H9 (cell line): ENCODE data around the gene PLA2R1. TPM values are rescaled to one million over a fixed set of nuclear protein-coding genes. Genes with fewer than 3 reads are reported as not detected.

ENCODE experiments used
- DNase-seq: peaks from one replicate; pipeline ENCODE4 v3.0.0-alpha.2; 2017
- H2AFZ ChIP-seq: one replicate; pipeline ENCODE4 v1.6.1; 2013; ENCODE audit warnings: mild to moderate bottlenecking, low read length, control low read depth, moderate library complexity
- H2AK5ac ChIP-seq: 2 replicates; pipeline ENCODE4 v1.6.1; 2013; ENCODE audit warnings: low read length, control low read depth, mixed read lengths; ENCODE audit not compliant: insufficient read length
- H2BK120ac ChIP-seq: one replicate; pipeline ENCODE4 v1.6.1; 2013; ENCODE audit warnings: low read depth, mild to moderate bottlenecking, low read length, control low read depth, inconsistent platforms; ENCODE audit not compliant: poor library complexity, severe bottlenecking
- H2BK12ac ChIP-seq: 2 replicates; pipeline ENCODE4 v1.6.1; 2013; ENCODE audit warnings: low read length, control low read depth, mixed read lengths, low read depth; ENCODE audit not compliant: insufficient read length
- H2BK15ac ChIP-seq: 2 replicates; pipeline ENCODE4 v1.6.1; 2013; ENCODE audit warnings: low read depth, low read length, control low read depth
- H2BK20ac ChIP-seq: one replicate; pipeline ENCODE4 v1.6.1; 2013; ENCODE audit warnings: low read depth, mild to moderate bottlenecking, low read length, control low read depth, inconsistent platforms; ENCODE audit not compliant: poor library complexity, severe bottlenecking
- H2BK5ac ChIP-seq: 2 replicates; pipeline ENCODE4 v1.6.1; 2013; ENCODE audit warnings: low read length, control low read depth, mixed read lengths; ENCODE audit not compliant: insufficient read length
- H3K14ac ChIP-seq: 2 replicates; pipeline ENCODE4 v1.6.1; 2013; ENCODE audit warnings: low read length, control low read depth; ENCODE audit not compliant: insufficient read depth
- H3K18ac ChIP-seq: 2 replicates; pipeline ENCODE4 v1.6.1; 2013; ENCODE audit warnings: low read depth, mild to moderate bottlenecking, mixed read lengths, low read length, control low read depth; ENCODE audit not compliant: insufficient read length
- H3K23ac ChIP-seq: 2 replicates; pipeline ENCODE4 v1.6.1; 2013; ENCODE audit warnings: low read length, control low read depth, mixed read lengths, low read depth; ENCODE audit not compliant: insufficient read length
- H3K23me2 ChIP-seq: 2 replicates; pipeline ENCODE4 v1.6.1; 2013; ENCODE audit warnings: low read depth, mild to moderate bottlenecking, mixed read lengths, low read length, control low read depth; ENCODE audit not compliant: insufficient read length, poor library complexity, severe bottlenecking
- H3K27ac ChIP-seq: 2 replicates; pipeline ENCODE4 v1.5.1; 2013; ENCODE audit warnings: low read length, control low read depth, mixed read lengths, low read depth; ENCODE audit not compliant: insufficient read length
- H3K27me3 ChIP-seq: 2 replicates; pipeline ENCODE4 v1.6.1; 2013; ENCODE audit warnings: low read length, control low read depth, inconsistent platforms; ENCODE audit not compliant: insufficient read depth
- H3K4ac ChIP-seq: 2 replicates; pipeline ENCODE4 v1.6.1; 2013; ENCODE audit warnings: low read depth, mild to moderate bottlenecking, control low read depth, inconsistent platforms, low read length, moderate library complexity
- H3K4me1 ChIP-seq: 2 replicates; pipeline ENCODE4 v1.6.1; 2013; ENCODE audit warnings: low read length, control low read depth, inconsistent platforms; ENCODE audit not compliant: insufficient read depth
- H3K4me2 ChIP-seq: 2 replicates; pipeline ENCODE4 v1.6.1; 2013; ENCODE audit warnings: low read length, control low read depth, mixed read lengths; ENCODE audit not compliant: insufficient read length, insufficient read depth
- H3K56ac ChIP-seq: 2 replicates; pipeline ENCODE4 v1.6.1; 2013; ENCODE audit warnings: low read depth, mild to moderate bottlenecking, mixed read lengths, low read length, control low read depth; ENCODE audit not compliant: insufficient read length
- H3K79me1 ChIP-seq: 2 replicates; pipeline ENCODE4 v1.6.1; 2013; ENCODE audit warnings: low read depth, mild to moderate bottlenecking, moderate library complexity, low read length, control low read depth, inconsistent platforms; ENCODE audit not compliant: insufficient read depth, poor library complexity, severe bottlenecking
- H3K79me2 ChIP-seq: 2 replicates; pipeline ENCODE4 v1.6.1; 2013; ENCODE audit warnings: low read length, control low read depth, inconsistent platforms; ENCODE audit not compliant: insufficient read depth
- H3K9ac ChIP-seq: 2 replicates; pipeline ENCODE4 v1.6.1; 2013; ENCODE audit warnings: low read length, control low read depth, mixed read lengths; ENCODE audit not compliant: insufficient read length; ENCODE audit errors: extremely low read depth
- H3K9me3 ChIP-seq: one replicate; pipeline ENCODE4 v1.6.1; 2013; ENCODE audit warnings: low read depth, low read length, inconsistent platforms; ENCODE audit not compliant: control insufficient read depth
- H3T11ph ChIP-seq: one replicate; pipeline ENCODE4 v1.6.1; 2013; ENCODE audit warnings: mild to moderate bottlenecking, low read length, control low read depth, inconsistent platforms
- H4K20me1 ChIP-seq: one replicate; pipeline ENCODE4 v1.6.1; 2013; ENCODE audit not compliant: control insufficient read depth, insufficient read length, insufficient read depth
- H4K5ac ChIP-seq: 2 replicates; pipeline ENCODE4 v1.6.1; 2013; ENCODE audit warnings: low read depth, mild to moderate bottlenecking, mixed read lengths, low read length, control low read depth; ENCODE audit not compliant: insufficient read length
- H4K8ac ChIP-seq: replicated peaks from 2 replicates; pipeline ENCODE4 v1.6.1; 2013; ENCODE audit warnings: low read length, control low read depth, mixed read lengths, low read depth; ENCODE audit not compliant: insufficient read length
- H4K91ac ChIP-seq: 2 replicates; pipeline ENCODE4 v1.6.1; 2013; ENCODE audit warnings: low read depth, mild to moderate bottlenecking, moderate library complexity, mixed read lengths, low read length, control low read depth; ENCODE audit not compliant: insufficient read length
- H3K27ac Mint-ChIP-seq, 3 experiments: 2 replicates in 2 of 3; 3 replicates in 1 of 3; pipeline ENCODE4 v1.8.0; 2020 to 2021; ENCODE audit warnings: mixed read lengths in 3 of 3, mild to moderate bottlenecking in 1 of 3, moderate library complexity in 1 of 3
- H3K27me3 Mint-ChIP-seq: 2 replicates; pipeline ENCODE4 v1.8.0; 2021; ENCODE audit warnings: low read depth, mild to moderate bottlenecking, moderate library complexity, mixed read lengths
- H3K36me3 Mint-ChIP-seq, 3 experiments: 2 replicates in 2 of 3; 3 replicates in 1 of 3; pipeline ENCODE4 v1.8.0; 2020 to 2021; ENCODE audit warnings: low read depth in 3 of 3, mixed read lengths in 3 of 3; ENCODE audit not compliant: insufficient read depth in 1 of 3
- H3K4me1 Mint-ChIP-seq, 2 experiments: 2 replicates each; pipeline ENCODE4 v1.8.0; 2020; ENCODE audit warnings: mixed read lengths in 2 of 2
- H3K4me3 Mint-ChIP-seq, 2 experiments: 2 replicates in 1 of 2; 3 replicates in 1 of 2; pipeline ENCODE4 v1.8.0; 2020 to 2021; ENCODE audit warnings: mild to moderate bottlenecking in 2 of 2, mixed read lengths in 2 of 2, moderate library complexity in 1 of 2
- H3K9me3 Mint-ChIP-seq, 2 experiments: 2 replicates in 1 of 2; 3 replicates in 1 of 2; pipeline ENCODE4 v1.8.0; 2020; ENCODE audit warnings: mild to moderate bottlenecking in 2 of 2, mixed read lengths in 2 of 2, moderate library complexity in 1 of 2
- CTCF ChIP-seq: fragments of 200-600 bp; sonication (generic); conservative IDR thresholded peaks from 3 replicates; pipeline ENCODE4 v1.8.0; 2021; ENCODE audit warnings: antibody characterized with exemption, mild to moderate bottlenecking
- WGBS: extraction: QIAGEN DNeasy Blood & Tissue Kit; methylation state at CpG from one replicate; pipeline ENCODE4 v1.1.7; 2013; ENCODE audit warnings: missing lambda C conversion rate, low lambda C conversion rate, mixed read lengths; ENCODE audit not compliant: insufficient read length; ENCODE audit errors: extremely low coverage; 5-methylcytosine and 5-hydroxymethylcytosine counted together
- total RNA-seq: library from RNA; stranded (reverse); gene quantifications from 2 replicates; pipeline ENCODE4 v1.2.1, GENCODE V29; 2021

PLA2R1 gene
- total RNA-seq, 1 experiment from 2014 or later: 0.83 TPM

- H3K27ac ChIP-seq: no peak overlapping the region
- no CpG with 5 or more reads among the region's 5 CpGs for WGBS
Measured at GRCh38 chr2:159882130-159882745, 180.2 kb downstream of the PLA2R1 start.

More at GRCh38 chr2:159882130-159882745, 180.2 kb downstream of the PLA2R1 start:
- Histone ChIP-seq H3K4me1 (no peaks in the 10 kb centered on the region), H3K9ac (no peak overlapping the region), H4K20me1 (no peaks in the 10 kb centered on the region), H3K23me2 (no peaks in the 10 kb centered on the region), H4K5ac (no peak overlapping the region), H3T11ph (no peak overlapping the region), H4K91ac (no peak overlapping the region), H4K8ac (no peak overlapping the region), H3K79me2 (no peaks in the 10 kb centered on the region), H2AK5ac (no peak overlapping the region), H2BK120ac (no peak overlapping the region), H3K79me1 (no peaks in the 10 kb centered on the region), H2BK15ac (no peak overlapping the region), H2BK20ac (no peak overlapping the region), H2BK5ac (no peak overlapping the region), H3K27me3 (no peaks in the 10 kb centered on the region), H3K4ac (no peak overlapping the region), H3K4me2 (no peak overlapping the region), H3K56ac (no peak overlapping the region), H3K18ac (no peak overlapping the region), H2AFZ (no peak overlapping the region), H3K14ac (no peak overlapping the region), H3K9me3 (no peaks in the 10 kb centered on the region), H3K23ac (no peak overlapping the region), H2BK12ac (no peak overlapping the region)
- DNase-seq: no peak
- Mint-ChIP-seq H3K9me3 (no peaks in the 10 kb centered on the region), H3K4me3 (no peak overlapping the region), H3K4me1 (peaks cover 0 to 7% of the 10 kb centered on the region in 2 experiments; a peak in 1 of 4 replicates), H3K27ac (no peak overlapping the region), H3K27me3 (no peaks in the 10 kb centered on the region; the same call in 1 of the 2 replicates), H3K36me3 (no peaks in the 10 kb centered on the region)
- no peak for TF ChIP-seq CTCF

Other genes starting within 250 kb of the PLA2R1 start
- gene LY75, start 157.9 kb downstream of the PLA2R1 start, total RNA-seq: 3.3 and 3.9 TPM in 2 replicates
- not detected in 2 replicates for gene ITGB6, start 137.7 kb upstream of the PLA2R1 start, total RNA-seq